ENCODE measurements around the gene EMP3. TPM values are rescaled to one million over a fixed set of nuclear protein-coding genes. Genes with fewer than 3 reads are reported as not detected.

EMP3 gene
- total and polyA plus RNA-seq, 2 of the 13 experiments (the other 11 are each of a cell fraction or from before 2014, with no cell fraction given) = 2.2 to 7.8 TPM

GRCh38 chr19:48332662-48333466, 7.5 kb downstream of the EMP3 start (continued):
- no peak for TF ChIP-seq PLSCR1 (CRISPR knock-in tag; IDR thresholded peaks at IDR 0.05; ENCODE audit: borderline replicate concordance)
- TF ChIP-seq, protein P1, sequence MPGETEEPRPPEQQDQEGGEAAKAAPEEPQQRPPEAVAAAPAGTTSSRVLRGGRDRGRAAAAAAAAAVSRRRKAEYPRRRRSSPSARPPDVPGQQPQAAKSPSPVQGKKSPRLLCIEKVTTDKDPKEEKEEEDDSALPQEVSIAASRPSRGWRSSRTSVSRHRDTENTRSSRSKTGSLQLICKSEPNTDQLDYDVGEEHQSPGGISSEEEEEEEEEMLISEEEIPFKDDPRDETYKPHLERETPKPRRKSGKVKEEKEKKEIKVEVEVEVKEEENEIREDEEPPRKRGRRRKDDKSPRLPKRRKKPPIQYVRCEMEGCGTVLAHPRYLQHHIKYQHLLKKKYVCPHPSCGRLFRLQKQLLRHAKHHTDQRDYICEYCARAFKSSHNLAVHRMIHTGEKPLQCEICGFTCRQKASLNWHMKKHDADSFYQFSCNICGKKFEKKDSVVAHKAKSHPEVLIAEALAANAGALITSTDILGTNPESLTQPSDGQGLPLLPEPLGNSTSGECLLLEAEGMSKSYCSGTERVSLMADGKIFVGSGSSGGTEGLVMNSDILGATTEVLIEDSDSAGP (CRISPR knock-in tag; IDR thresholded peaks at IDR 0.05; ENCODE audit: borderline replicate concordance) = peak; percentile 32; the same call in 1 of the 2 replicates
- no peak for TF ChIP-seq TOPORS (CRISPR knock-in tag; IDR thresholded peaks at IDR 0.05)
- 0 out of 2 replicates have a peak, but pooled peaks have one; percentile 58 for TF ChIP-seq CSRNP1 (CRISPR knock-in tag; IDR thresholded peaks at IDR 0.05)
- TF ChIP-seq GRHL1 (CRISPR knock-in tag; conservative IDR thresholded peaks at IDR 0.05) = no peak
- TF ChIP-seq, protein P2, sequence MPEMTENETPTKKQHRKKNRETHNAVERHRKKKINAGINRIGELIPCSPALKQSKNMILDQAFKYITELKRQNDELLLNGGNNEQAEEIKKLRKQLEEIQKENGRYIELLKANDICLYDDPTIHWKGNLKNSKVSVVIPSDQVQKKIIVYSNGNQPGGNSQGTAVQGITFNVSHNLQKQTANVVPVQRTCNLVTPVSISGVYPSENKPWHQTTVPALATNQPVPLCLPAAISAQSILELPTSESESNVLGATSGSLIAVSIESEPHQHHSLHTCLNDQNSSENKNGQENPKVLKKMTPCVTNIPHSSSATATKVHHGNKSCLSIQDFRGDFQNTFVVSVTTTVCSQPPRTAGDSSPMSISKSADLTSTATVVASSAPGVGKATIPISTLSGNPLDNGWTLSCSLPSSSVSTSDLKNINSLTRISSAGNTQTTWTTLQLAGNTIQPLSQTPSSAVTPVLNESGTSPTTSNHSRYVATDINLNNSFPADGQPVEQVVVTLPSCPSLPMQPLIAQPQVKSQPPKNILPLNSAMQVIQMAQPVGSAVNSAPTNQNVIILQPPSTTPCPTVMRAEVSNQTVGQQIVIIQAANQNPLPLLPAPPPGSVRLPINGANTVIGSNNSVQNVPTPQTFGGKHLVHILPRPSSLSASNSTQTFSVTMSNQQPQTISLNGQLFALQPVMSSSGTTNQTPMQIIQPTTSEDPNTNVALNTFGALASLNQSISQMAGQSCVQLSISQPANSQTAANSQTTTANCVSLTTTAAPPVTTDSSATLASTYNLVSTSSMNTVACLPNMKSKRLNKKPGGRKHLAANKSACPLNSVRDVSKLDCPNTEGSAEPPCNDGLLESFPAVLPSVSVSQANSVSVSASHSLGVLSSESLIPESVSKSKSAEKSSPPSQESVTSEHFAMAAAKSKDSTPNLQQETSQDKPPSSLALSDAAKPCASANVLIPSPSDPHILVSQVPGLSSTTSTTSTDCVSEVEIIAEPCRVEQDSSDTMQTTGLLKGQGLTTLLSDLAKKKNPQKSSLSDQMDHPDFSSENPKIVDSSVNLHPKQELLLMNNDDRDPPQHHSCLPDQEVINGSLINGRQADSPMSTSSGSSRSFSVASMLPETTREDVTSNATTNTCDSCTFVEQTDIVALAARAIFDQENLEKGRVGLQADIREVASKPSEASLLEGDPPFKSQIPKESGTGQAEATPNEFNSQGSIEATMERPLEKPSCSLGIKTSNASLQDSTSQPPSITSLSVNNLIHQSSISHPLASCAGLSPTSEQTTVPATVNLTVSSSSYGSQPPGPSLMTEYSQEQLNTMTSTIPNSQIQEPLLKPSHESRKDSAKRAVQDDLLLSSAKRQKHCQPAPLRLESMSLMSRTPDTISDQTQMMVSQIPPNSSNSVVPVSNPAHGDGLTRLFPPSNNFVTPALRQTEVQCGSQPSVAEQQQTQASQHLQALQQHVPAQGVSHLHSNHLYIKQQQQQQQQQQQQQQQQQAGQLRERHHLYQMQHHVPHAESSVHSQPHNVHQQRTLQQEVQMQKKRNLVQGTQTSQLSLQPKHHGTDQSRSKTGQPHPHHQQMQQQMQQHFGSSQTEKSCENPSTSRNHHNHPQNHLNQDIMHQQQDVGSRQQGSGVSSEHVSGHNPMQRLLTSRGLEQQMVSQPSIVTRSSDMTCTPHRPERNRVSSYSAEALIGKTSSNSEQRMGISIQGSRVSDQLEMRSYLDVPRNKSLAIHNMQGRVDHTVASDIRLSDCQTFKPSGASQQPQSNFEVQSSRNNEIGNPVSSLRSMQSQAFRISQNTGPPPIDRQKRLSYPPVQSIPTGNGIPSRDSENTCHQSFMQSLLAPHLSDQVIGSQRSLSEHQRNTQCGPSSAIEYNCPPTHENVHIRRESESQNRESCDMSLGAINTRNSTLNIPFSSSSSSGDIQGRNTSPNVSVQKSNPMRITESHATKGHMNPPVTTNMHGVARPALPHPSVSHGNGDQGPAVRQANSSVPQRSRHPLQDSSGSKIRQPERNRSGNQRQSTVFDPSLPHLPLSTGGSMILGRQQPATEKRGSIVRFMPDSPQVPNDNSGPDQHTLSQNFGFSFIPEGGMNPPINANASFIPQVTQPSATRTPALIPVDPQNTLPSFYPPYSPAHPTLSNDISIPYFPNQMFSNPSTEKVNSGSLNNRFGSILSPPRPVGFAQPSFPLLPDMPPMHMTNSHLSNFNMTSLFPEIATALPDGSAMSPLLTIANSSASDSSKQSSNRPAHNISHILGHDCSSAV (CRISPR knock-in tag; IDR thresholded peaks at IDR 0.05; ENCODE audit: borderline replicate concordance) = no peak
- no peak for TF ChIP-seq ZNF777 (CRISPR knock-in tag; IDR thresholded peaks at IDR 0.05)
- no peak for TF ChIP-seq ZBTB14 (CRISPR knock-in tag; IDR thresholded peaks at IDR 0.05)
- TF ChIP-seq NFIC (IDR thresholded peaks at IDR 0.05; ENCODE audit: low read length) = no peak
- no peak for TF ChIP-seq AHR (CRISPR knock-in tag; IDR thresholded peaks at IDR 0.05)
- no peak for TF ChIP-seq ZNF333 (CRISPR knock-in tag; IDR thresholded peaks at IDR 0.05; ENCODE audit: borderline replicate concordance)
- no peak for TF ChIP-seq STAT5B (CRISPR knock-in tag; IDR thresholded peaks at IDR 0.05)
